HG03095 (cell line): ENCODE measurements around the gene RHOT2.

ENCODE experiments used
- ATAC-seq: cut with Tn5 transposase; IDR thresholded peaks from one replicate; pipeline ENCODE4 v1.9.1; 2021; ENCODE audit warnings: moderate library complexity; ENCODE audit not compliant: unreplicated experiment

Gene RHOT2

DNA sequence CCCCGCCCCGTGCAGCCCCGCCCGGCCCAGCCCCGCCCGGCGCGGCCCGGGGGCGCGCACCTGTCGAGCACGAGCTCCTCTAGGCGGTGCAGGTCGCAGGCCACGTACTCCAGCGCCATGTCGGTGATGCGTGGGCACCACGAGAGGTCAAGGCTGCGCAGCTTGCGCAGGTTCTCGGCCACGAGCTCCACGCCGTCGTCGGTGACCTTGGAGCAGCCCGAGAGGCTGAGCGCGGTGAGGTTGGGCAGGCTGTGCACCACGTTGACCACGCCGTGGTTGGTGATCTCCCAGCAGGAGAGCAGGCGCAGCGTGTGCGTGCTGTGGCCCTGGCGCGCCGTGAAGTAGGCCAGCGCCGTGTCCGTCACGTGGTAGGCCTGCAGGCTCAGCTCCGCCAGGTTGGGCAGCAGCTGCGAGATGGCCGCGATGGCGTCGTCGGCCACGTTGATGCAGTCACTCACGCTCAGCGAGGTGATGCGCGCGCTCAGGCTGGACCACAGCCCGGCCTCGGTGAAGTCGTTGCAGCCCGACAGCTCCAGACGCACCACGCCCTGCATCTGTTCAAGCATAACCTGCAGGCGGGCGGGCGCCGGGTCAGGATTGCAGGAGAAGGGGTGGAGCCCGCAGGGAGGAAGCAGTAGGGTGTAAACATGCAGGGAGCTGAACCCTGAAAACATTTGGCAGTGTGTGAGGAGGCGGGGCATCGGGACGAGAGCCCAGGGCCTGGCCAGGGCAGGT, 27.6 kb downstream of the RHOT2 start:
- no peak for ATAC-seq

DNA sequence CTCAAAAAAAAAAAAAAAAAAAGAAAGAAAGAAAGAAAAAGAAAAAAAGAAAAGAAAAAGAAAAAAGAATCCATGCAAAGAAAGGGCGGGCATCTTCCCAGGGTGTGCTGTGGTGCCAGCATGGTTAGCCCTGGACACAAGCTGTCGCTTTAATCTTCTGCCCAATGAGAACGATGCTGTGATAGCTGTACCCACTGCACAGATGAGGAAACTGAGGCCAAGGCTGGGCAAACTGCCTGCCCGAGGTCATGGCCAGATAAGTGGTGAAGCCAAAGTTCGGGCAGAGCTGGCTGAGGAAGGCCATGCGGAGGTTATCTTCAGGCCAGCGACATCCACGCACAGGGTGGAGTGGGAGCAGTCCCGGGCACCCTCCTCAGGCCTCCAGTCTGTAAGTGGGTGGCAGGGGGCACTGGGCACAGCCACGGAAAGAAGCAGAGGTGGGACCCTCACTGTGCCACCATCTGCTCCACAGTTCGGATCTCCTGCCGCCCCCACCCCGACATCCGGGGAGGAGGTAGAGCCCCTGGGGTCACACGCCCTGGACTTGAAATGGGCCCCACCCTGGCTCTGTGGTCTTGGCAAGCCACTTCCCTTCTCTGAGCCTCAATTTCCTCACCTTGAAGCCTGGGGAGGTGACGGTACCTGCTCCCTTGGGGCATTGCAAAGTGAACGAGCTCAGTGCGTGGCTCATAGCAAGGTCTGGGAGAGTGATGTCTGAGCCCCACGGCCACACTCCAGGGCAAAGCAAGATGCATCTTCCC, 31.2 kb downstream of the RHOT2 start:
- no peak for ATAC-seq

DNA sequence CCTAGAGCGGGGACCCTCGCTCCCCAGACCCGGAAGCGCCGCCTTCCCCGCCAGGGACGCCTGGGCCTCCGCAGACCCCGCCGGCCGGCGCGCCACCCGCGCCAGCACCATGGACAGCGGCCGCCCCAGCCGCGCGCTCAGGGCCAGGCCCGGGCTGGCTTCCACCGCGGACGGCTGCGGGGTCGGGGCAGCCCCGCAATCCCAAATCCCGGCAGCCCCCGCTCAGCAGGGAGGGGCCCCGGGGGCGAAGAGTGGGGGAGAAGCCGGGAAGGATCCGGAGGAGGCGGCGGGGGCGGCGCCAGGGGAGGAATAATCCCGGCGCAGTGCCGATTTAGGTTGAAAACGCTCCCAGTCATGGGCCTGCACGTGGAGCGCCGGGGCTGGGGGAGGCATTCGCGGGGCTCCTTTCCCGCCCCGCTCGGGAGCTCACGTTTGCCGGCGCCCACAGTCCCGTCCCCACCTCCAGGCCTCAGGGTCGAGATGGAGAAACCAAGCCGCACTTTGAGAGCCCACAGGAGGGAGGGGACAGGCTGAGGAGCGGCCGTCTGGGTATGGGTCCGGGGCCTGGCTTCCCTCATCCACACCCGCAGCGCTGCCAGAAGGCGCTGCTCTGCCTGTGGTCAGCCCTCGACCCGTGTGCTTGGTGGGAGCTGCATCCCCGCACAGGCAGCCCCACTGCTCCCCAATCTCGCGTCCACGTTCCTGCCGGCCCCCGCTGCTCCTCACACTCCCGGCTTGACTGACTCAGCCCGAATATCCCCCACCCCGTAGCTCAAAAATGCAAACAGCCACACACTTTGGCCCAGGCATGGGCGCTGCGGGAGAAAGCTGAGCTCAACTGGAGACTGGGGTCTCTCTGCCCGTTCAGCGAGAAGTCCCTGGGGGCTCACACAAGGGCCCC, 33.0 kb downstream of the RHOT2 start:
- ATAC-seq, result no peak

DNA sequence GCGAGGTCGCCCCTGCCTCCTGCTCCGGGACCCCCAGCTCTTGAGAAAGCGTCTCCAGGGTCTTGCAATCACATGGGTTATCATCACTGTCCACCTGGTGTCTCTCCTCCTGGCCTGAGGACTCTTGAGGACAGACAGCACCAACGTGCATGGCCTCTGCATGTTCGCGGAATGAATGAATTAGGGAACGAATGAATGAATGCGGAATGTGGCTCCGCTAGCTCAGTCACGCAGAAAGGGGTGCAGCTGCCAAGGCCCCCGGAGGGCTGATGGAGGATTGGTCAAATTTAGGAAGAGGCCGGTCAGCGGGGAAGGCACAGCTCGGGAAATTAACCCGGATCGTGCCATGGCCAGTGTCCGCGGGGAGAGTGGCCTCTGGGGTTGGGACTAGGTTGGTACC, 34.4 kb downstream of the RHOT2 start:
- ATAC-seq, result no peak

DNA sequence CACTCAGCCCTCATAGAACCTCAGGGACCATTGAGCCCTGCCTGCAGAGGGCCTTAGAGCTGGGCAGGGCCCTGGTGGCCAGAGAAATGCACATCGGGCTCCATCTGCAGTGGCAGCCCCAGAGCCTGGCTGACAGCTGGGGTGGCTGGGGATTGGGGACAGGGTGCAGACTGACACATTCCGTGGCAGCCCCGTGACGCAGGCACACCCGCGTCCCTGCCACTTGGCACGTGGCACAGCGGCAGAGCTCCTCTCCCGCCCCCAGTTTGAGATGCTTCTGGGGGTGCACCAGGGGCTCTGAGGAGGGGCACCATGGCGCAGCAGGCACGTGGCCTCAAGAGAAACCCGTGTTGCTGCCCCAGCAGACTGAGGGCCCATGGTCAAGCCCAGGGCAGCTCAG, 35.5 kb downstream of the RHOT2 start:
- ATAC-seq, result no peak

DNA sequence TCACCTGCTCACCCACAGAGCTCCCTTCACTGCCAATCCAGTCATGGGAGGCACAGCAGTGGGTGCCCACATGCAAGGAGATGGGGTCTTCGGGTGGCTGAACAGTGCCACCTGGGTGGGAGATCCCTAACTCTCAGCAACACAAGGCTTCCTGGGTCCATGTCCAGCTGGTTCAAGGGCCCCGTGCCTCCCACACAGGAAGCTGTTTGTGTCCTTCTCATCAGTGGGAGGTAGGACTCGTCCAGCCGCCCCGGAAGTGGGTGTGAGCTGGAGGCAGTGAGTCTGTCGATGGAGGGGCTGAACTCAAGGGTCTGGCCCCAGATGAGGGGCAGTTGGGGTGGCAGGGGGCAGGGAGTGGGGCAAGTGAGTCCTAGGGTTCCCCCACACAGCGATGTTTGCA, 36.1 kb downstream of the RHOT2 start:
- no peak for ATAC-seq

DNA sequence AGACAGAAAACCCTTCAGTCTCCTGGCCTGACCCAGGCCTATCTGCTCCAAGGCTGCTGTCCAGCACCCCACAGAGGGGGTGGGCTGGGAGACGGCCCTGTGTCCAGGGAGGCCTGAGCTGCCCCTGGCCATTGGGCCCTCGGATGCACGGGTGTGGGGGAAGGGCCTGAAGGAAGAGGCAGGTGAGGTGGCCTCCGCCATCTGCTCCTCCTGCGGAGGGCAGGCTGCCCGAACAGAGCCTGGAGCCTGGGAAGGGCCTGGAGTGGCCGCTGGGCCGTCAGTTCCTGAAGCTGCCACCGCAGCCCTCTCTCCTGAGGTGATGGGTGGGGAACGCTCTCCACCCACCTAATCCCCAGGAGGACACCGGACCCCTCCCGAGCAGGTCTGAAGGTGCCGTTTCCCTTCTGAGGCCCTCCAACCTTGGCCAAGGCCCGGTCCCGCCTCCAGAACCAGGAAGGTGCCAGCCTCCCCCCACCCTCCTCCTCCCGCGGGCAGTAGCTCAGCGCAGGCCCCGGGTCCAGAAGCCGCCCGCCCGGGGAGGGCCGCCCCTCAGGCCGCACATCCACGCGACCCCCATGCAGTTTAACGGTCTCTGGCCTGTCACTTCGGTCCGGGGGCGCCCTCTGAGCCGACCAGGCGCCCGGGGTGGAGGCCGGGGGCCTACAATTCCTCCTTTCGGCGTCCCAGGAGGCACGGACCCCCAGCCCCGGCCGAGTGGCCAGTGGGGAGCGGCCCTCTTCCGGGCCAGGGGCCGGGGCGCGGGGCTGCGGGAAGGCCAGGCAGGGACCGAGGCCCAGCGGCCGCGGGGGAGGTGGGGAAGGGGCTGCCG, 36.8 kb downstream of the RHOT2 start:
- ATAC-seq, result no peak

DNA sequence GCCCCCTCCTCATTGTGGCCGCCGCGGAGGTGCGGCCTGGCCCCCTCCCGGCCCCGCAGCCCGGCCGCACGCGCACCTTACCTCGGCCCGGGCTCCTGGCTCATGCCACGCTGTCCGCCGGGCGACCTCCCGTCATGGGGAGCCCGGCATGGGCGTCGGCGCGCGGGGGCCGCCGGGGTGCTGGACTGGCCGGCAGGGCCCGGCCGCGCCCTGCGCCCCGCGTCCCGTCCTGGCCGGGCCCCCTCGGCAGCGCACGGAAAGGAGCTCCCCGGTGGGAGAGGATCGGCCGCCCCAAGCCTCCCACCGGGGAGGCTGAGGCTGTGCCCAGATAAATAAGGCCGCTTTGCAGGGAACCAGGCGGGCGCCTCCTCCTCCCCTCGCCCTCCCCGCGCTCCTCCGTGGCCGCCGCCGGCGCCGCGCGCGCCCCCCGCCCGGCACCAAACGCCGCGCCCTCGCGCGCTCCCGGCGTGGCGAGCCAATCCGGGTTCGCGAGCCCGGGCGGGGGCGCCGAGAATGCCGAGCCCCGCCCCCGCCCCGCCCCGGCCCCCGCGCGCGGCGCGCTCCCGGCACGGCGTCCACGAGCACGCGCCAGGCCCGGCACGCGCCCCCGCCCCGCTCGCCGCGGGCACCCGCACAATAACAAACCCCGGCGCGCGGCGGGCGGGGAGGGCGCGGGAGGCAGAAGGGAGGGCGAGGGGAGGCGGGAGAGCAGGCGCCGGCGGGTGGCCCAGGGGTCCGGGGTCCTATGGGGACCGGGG, 37.7 kb downstream of the RHOT2 start, which contains the start of gene FBXL16:
Gene FBXL16 (minus strand): TSS at position 371 of the 758 bp plus-strand sequence. CDS start 8,396 bp downstream, outside the sequence.
- ATAC-seq, result no peak

DNA sequence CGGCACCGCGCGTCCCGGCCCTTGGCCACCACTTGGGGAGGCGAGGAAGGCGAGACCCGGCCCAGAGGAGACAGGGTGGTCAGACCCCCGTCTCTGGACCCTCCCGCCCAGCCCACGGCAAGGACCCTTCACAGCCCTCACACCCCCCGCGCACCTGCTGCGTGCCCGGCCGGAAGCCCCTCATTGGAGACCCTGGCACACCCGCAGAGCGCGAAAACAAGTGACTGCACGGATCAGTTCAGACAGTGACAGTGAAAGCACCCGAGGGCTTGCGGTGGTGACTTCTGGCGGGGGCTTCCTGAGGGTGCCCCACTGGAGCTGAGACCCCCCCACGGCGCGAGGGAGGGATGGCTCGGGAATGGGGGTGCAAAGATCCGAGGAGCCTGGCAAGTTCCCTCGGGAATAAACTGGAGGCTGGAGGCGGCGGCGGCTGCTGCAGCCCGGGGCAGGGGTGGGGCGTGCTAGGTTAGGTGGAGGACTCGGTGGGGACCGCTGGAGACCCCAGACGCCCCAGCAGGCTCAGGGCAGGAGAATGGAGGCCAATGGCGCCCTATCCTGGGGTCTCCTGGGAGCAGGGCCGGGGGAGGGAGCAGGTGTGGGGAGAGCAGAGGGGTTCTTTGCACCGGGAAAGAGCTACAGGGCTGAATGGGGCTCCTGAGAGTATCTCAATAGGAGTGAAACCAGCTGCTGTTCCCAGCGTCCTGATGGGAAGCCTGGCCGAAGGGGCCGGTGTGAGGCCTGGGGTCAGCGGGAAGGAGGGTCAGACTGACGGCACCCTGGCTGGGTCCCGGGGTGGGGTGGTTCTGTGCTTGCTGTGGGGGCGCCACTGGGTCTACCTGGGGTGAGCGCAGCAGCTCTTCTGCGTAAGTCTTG, 38.5 kb downstream of the RHOT2 start:
- ATAC-seq, result no peak

DNA sequence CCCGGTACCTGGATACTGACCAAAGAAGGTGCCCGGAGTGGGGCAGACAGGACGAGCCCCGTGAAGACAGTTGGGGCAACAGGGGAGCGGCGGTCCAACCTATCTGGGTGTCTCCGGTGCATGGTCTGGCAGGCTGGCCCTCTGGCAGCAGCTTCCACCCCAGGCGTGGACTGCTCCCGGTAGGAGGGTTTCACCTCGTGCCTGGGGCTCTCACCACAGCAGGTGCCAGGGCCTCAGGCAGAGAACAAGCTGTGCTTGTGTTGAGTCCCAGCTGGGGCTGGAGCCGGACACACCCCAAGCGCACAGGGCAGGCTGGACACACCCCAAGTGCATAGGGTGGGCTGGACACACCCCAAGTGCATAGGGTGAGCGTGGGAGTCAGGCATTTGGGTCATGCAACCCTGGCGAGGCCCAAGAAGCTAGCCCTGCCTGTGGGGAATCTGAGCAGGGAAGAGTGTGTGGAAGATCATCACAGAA, 39.2 kb downstream of the RHOT2 start:
- ATAC-seq, result no peak

DNA sequence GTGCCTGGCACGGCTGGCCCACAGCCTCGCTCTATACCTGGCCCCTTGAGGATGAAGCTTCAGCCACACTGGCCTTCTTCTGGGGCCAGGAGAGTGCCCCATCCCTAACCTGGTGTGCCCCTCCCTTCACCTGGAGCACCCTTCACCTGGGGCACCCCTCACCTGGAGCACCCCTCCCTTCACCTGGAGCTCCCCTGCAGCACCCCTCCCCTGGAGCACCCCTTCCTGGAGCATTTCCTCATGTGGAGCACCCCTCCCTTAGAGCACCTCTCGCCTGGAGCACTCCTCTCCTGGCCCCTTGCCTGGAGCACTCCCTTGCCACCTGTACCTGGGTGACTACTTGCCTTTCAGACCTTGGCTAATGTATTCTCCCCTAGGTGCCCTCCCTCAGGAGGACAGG, 40.1 kb downstream of the RHOT2 start:
- ATAC-seq, result no peak

DNA sequence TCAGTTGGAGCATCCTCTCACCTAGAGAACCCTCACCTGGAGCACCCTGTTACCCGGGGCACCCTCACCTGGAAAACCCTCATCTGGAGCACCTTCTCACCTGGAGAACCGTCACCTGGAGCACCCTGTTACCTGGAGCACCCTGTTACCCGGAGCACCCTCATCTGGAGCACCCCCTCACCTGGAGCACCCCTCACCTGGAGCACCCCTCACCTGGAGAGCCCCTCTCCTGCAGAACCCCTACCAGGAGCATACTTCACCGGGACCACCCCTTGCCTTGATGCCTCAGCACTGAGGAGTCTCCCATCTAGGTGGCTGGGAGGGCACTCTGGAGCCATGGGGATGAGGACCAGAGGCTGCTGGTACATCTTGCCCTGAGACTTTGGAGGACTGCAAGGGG, 41.0 kb downstream of the RHOT2 start:
- ATAC-seq, result no peak

DNA sequence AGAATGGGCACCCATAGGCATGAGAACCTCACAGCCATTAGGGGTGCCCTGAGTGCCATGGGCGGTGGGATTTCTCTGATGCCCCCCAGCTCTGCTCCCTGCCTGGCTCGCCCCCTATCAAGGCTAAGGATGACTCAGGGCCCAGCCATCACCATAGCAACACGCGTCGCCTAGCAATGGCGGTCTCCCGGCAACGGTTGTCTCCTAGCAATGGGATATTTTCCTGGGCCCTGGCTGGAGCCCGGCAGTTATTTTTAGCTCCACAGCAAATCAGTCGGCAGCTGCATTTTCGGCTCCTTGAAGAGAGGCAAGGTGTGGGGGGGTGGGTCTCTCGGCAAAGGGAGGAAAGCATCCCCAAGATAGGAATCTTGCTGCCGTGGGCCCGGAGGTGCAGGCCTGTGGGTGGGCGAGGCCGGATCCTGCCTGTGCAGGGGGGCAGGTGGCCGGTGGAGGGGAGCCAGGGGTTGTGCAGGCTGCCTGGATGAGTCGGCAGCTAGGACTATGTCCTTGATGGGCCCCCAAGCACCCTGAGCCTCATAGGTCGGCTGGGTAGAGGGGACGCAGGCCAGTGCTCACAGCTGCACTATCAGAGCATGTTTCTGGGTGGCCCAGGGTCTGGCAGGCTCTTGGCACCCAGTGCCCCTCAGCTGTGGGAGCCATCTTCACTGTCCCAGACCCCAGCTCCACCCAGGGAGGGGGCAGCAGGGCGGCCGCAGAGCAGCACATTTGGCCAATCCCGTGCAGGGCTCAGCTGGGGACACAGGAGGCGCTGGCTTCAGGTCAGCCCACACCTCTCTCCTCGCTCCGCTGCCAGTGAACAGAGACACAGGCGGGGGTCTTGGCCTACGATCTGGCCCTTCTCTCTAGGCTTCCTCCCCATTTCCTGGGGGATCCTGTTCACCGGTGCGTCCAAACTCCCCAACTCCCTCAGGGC, 41.9 kb downstream of the RHOT2 start:
- no peak for ATAC-seq

DNA sequence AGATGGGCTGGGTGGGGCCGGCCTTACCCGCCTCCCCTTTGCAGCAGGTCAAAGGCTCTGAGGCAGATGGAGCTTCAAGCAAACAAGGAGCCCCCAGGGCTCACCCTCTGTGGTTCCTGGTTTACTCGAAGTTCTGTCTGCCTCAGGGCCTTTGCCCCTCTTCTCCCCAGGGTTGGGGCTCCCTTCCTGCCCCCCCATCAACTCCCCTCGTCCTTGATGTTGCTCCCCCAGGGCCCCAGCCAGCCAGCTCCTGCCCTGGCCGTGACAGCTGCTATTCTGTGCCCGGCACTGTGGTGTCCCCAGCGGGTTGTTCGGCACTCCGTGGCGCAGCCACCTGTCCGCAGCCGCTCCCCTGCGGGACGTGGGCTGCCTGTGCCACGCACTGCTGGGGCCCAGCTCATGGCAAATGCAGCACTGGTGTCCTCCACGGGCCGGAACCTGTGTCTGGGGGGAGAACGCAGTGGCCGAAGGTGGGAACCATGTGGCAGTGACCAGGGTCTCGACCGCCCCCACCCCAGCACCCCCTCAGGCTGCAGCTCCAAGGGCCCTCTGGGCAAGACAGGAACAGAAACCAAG, 42.7 kb downstream of the RHOT2 start:
- ATAC-seq, result no peak

DNA sequence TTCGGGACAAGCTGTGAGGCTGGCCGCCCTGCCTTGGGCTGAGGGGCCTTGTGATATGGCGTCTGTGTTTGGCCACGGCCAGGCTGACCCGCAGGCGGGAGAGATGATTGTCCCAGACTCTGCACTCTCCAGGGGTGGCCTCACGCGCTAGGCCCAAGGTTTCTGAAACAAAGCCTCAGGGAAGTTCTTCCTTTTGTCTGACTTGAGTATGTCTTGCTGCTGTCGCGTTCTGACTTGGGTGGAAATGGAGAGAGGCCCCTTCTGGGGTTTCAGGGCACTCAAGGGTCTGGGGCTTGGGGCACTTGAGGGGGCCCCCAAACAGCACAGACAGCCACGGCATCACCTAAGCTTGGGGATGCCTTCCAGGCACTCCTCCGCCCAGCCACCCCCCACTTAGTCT, 43.2 kb downstream of the RHOT2 start:
- ATAC-seq, result no peak

DNA sequence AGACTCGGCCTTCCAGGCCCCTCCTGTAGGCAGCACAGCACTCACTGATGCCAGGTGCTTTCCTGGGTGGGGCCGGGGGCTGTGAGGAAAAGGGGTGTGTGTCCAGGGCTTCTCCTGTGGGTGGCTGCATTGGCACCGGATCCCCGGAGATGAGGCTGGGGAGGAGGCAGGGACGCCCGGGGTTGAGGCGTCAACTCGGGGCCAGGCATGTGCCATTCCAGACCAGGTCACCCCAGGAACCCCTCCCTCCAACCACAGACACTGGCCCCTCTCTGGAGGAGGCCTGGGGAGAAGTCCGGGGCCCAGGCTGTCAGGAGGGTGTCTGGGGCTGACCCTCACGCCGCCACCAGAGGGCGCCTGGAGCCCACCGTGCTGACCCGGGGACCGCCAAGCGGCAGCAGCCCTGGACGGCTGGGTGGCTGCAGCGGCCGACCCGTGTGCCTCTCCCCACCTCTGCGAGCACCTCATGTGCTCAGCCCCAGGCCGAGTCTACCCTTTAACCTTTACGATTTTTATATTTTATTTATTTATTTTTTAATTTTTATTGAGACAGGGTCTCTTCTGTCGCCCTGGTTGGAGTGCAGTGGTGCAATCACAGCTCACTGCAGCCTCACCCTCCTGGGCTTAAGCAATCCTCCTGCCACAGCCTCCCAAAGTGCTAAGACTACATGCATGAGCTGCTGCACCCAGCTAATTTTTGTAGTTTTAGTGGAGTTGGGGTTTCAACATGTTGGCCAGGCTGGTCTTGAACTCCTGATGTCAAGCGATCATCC, 43.8 kb downstream of the RHOT2 start:
- ATAC-seq, result no peak
